Effector memory CD4-positive, alpha-beta T cell (primary cell): ENCODE results near the gene CD300C.

Experiments
- DNase-seq, 3 donors: peaks; one replicate each; pipeline ENCODE4 v3.0.0-alpha.2; 2020
- H3K27ac ChIP-seq: 2 replicates; pipeline ENCODE4 v1.7.0; 2013; ENCODE audit warnings: mild to moderate bottlenecking, low read length, moderate library complexity; ENCODE audit not compliant: insufficient read depth, poor library complexity, severe bottlenecking
- H3K27me3 ChIP-seq: replicated peaks from 2 replicates; pipeline ENCODE4 v1.7.0; 2013; ENCODE audit warnings: mild to moderate bottlenecking, low read length; ENCODE audit not compliant: insufficient read depth, control insufficient read depth, poor library complexity, severe bottlenecking
- H3K36me3 ChIP-seq: 2 replicates; pipeline ENCODE4 v1.7.0; 2013; ENCODE audit warnings: mild to moderate bottlenecking, low read length, moderate library complexity; ENCODE audit not compliant: control insufficient read depth, insufficient read depth
- H3K4me1 ChIP-seq: 2 replicates; pipeline ENCODE4 v1.7.0; 2013; ENCODE audit warnings: low read length, mild to moderate bottlenecking; ENCODE audit not compliant: control insufficient read depth, insufficient read depth, poor library complexity, severe bottlenecking
- H3K4me3 ChIP-seq: 2 replicates; pipeline ENCODE4 v1.7.0; 2013; ENCODE audit warnings: low read length, low read depth, mild to moderate bottlenecking; ENCODE audit not compliant: insufficient read depth, poor library complexity, severe bottlenecking
- H3K9me3 ChIP-seq: 2 replicates; pipeline ENCODE4 v1.7.0; 2013; ENCODE audit warnings: mild to moderate bottlenecking, low read length, moderate library complexity; ENCODE audit not compliant: control insufficient read depth

Gene CD300C

GRCh38 chr17:74547264-74547663 lies 1.3 kb upstream of the CD300C start:
- DNase-seq, result no peak
- no peaks in the 10 kb centered on the region for H3K27me3 ChIP-seq
- H3K4me3 ChIP-seq, result no peak overlapping the region
- no peaks in the 10 kb centered on the region for H3K9me3 ChIP-seq
- H3K4me1 ChIP-seq, result no peaks in the 10 kb centered on the region
- no peak overlapping the region for H3K27ac ChIP-seq
- no peaks in the 10 kb centered on the region for H3K36me3 ChIP-seq

GRCh38 chr17:74546586-74546985 lies 671 bp upstream of the CD300C start:
- Histone ChIP-seq H3K27me3 (no peaks in the 10 kb centered on the region), H3K4me3 (no peak overlapping the region), H3K36me3 (no peaks in the 10 kb centered on the region)

GRCh38 chr17:74544991-74545842 lies 698 bp downstream of the CD300C start:
- Histone ChIP-seq H3K27me3 (no peaks in the 10 kb centered on the region), H3K4me3 (no peak overlapping the region), H3K36me3 (no peaks in the 10 kb centered on the region), H3K9me3 (no peaks in the 10 kb centered on the region), H3K27ac (no peak overlapping the region), H3K4me1 (no peaks in the 10 kb centered on the region)
- DNase-seq, result no peak

More at GRCh38 chr17:74546586-74546985, 671 bp upstream of the CD300C start:
- Histone ChIP-seq H3K4me1 (no peaks in the 10 kb centered on the region), H3K9me3 (no peaks in the 10 kb centered on the region), H3K27ac (no peak overlapping the region)
- no peak for DNase-seq

- H3K4me1 ChIP-seq, result no peaks in the 10 kb centered on the region
- H3K36me3 ChIP-seq, result no peaks in the 10 kb centered on the region
- H3K27ac ChIP-seq, result no peak overlapping the region
- H3K4me3 ChIP-seq, result no peak overlapping the region
- H3K27me3 ChIP-seq, result no peaks in the 10 kb centered on the region
- no peaks in the 10 kb centered on the region for H3K9me3 ChIP-seq
- DNase-seq, result no peak
Observed at GRCh38 chr17:74543891-74544760, 1.8 kb downstream of the CD300C start.

- H3K4me1 ChIP-seq, result no peaks in the 10 kb centered on the region
- H3K9me3 ChIP-seq, result no peaks in the 10 kb centered on the region
- H3K27ac ChIP-seq, result no peak overlapping the region
- no peaks in the 10 kb centered on the region for H3K27me3 ChIP-seq
- H3K4me3 ChIP-seq, result no peak overlapping the region
- no peaks in the 10 kb centered on the region for H3K36me3 ChIP-seq
- DNase-seq, result no peak
Observed at GRCh38 chr17:74543406-74543805, 2.5 kb downstream of the CD300C start.

GRCh38 chr17:74542727-74543383 lies 3.1 kb downstream of the CD300C start:
- H3K27ac ChIP-seq, result no peak overlapping the region
- H3K9me3 ChIP-seq, result no peaks in the 10 kb centered on the region
- no peak for DNase-seq
- H3K4me3 ChIP-seq, result no peak overlapping the region
- H3K27me3 ChIP-seq, result no peaks in the 10 kb centered on the region
- H3K36me3 ChIP-seq, result no peaks in the 10 kb centered on the region
- H3K4me1 ChIP-seq, result no peaks in the 10 kb centered on the region

- Histone ChIP-seq H3K9me3 (no peaks in the 10 kb centered on the region), H3K27me3 (no peaks in the 10 kb centered on the region), H3K36me3 (no peaks in the 10 kb centered on the region), H3K4me3 (no peak overlapping the region), H3K27ac (no peak overlapping the region), H3K4me1 (no peaks in the 10 kb centered on the region)
- DNase-seq, result no peak
Observed at GRCh38 chr17:74542166-74542565, 3.7 kb downstream of the CD300C start.

GRCh38 chr17:74541176-74542111 lies 4.5 kb downstream of the CD300C start:
- no peak overlapping the region for H3K4me3 ChIP-seq
- H3K36me3 ChIP-seq, result no peaks in the 10 kb centered on the region
- DNase-seq, result no peak
- H3K4me1 ChIP-seq, result no peaks in the 10 kb centered on the region
- H3K27me3 ChIP-seq, result no peaks in the 10 kb centered on the region
- no peak overlapping the region for H3K27ac ChIP-seq
- no peaks in the 10 kb centered on the region for H3K9me3 ChIP-seq

- peaks cover under 1% of the 10 kb centered on the region for H3K27me3 ChIP-seq
- H3K4me1 ChIP-seq, result no peaks in the 10 kb centered on the region
- DNase-seq, result no peak
- H3K4me3 ChIP-seq, result no peak overlapping the region
- H3K36me3 ChIP-seq, result no peaks in the 10 kb centered on the region
- no peaks in the 10 kb centered on the region for H3K9me3 ChIP-seq
- H3K27ac ChIP-seq, result no peak overlapping the region
Observed at GRCh38 chr17:74539281-74539820, 6.6 kb downstream of the CD300C start.
